Activated CD4-positive, alpha-beta T cell treated with anti-CD3 and anti-CD28 coated beads, Interleukin-2, amount 10 ng/mL, durations not matched to agents 24 days and 14 days (primary cell): Measurements from ENCODE around the gene NKAIN2. TPM values are rescaled to one million over a fixed set of nuclear protein-coding genes. Genes with fewer than 3 reads are reported as not detected.
"Not testable (repeated sequence)": the region's sequence is repeated elsewhere in the genome, so short reads cannot be mapped to it uniquely, and the experiment has no call there.

Source experiments
- DNase-seq: peaks from one replicate; pipeline ENCODE4 v3.0.0; 2022
- H3K27ac Mint-ChIP-seq: one replicate; pipeline ENCODE4 v1.8.0; 2022; ENCODE audit warnings: mild to moderate bottlenecking, mixed read lengths
- H3K27me3 Mint-ChIP-seq: one replicate; pipeline ENCODE4 v1.8.0; 2022; ENCODE audit warnings: mixed read lengths
- H3K36me3 Mint-ChIP-seq: one replicate; pipeline ENCODE4 v1.8.0; 2022; ENCODE audit warnings: low read depth, mild to moderate bottlenecking, mixed read lengths
- H3K4me1 Mint-ChIP-seq: one replicate; pipeline ENCODE4 v1.8.0; 2021; ENCODE audit warnings: mixed read lengths
- H3K4me3 Mint-ChIP-seq: one replicate; pipeline ENCODE4 v1.8.0; 2022; ENCODE audit warnings: mild to moderate bottlenecking, moderate library complexity, mixed read lengths
- H3K9me3 Mint-ChIP-seq: one replicate; pipeline ENCODE4 v1.8.0; 2021; ENCODE audit warnings: mixed read lengths
- intact Hi-C: fragments of 100-400 bp; cut with micrococcal nuclease; formaldehyde crosslinking; loops from one replicate; pipeline ENCODE4 v1.15.1; 2023
- total RNA-seq: library from RNA; stranded (reverse); gene quantifications from 2 replicates; pipeline ENCODE4 v1.2.3, GENCODE V29; 2022

The NKAIN2 gene
- total RNA-seq, 1 donor from 2014 or later = not detected

- H3K9me3 Mint-ChIP-seq = no peaks in the 10 kb centered on the region
- DNase-seq = no peak
- H3K27me3 Mint-ChIP-seq = no peaks in the 10 kb centered on the region
- no peaks in the 10 kb centered on the region for H3K36me3 Mint-ChIP-seq
- H3K4me1 Mint-ChIP-seq = no peaks in the 10 kb centered on the region
- intact Hi-C loops = no loop called here
- H3K4me3 Mint-ChIP-seq = no peak overlapping the region
- no peak overlapping the region for H3K27ac Mint-ChIP-seq
Measured at GRCh38 chr6:123980311-123980710, 176.6 kb downstream of the NKAIN2 start.

DNA sequence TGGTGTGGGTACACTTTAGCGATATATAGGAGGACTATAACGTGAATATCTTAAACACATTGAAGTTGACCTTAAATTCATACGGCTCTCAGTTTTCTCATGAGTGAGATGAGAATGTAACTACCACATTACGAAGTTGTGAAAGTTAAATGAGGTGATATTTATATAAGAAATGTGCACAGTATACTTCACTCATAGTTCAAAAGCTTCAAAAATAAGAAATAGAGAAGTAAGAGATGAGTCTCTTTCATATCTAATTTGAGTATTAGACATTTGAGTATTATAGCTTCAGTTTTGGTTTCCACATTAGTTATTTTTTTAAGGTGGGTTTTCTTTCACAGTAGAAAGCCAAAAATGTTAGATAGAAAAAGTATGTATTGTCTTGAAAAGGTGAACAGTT lies 183.3 kb downstream of the NKAIN2 start:
- Mint-ChIP-seq H3K36me3 (no peaks in the 10 kb centered on the region), H3K27ac (no peak overlapping the region), H3K4me3 (no peak overlapping the region), H3K4me1 (no peaks in the 10 kb centered on the region), H3K27me3 (no peaks in the 10 kb centered on the region), H3K9me3 (no peaks in the 10 kb centered on the region)
- no peak for DNase-seq
- intact Hi-C loops = no loop called here

- intact Hi-C loops, H3K9me3 Mint-ChIP-seq, DNase-seq, H3K36me3 Mint-ChIP-seq, H3K27ac Mint-ChIP-seq, H3K4me1 Mint-ChIP-seq, H3K4me3 Mint-ChIP-seq, H3K27me3 Mint-ChIP-seq: not testable (repeated sequence)
Measured at GRCh38 chr6:123989918-123990317, 186.3 kb downstream of the NKAIN2 start.

DNA sequence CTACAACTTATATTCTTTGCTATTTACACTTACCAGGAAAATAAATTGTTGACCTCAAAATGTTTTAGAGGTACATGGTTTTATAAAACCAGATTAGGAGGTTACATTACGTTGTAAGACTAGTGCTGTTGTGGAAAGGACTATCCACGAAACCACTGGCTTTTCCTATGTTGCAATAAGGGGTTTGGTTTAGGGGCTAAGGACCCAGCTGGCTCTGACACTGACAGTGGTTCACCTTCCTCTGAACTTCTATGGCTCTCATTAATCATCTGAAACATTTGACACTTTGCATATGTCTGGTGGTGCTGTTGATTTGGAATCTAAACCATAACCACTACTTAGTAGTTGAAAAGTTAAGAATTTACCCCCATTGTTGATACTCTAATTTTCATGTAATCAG lies 186.7 kb downstream of the NKAIN2 start:
- DNase-seq = no peak
- no peaks in the 10 kb centered on the region for H3K27me3 Mint-ChIP-seq
- H3K4me1 Mint-ChIP-seq = no peaks in the 10 kb centered on the region
- no peaks in the 10 kb centered on the region for H3K36me3 Mint-ChIP-seq
- H3K9me3 Mint-ChIP-seq = no peaks in the 10 kb centered on the region
- intact Hi-C loops = no loop called here
- H3K4me3 Mint-ChIP-seq = no peak overlapping the region
- no peak overlapping the region for H3K27ac Mint-ChIP-seq

GRCh38 chr6:123994168-123994567 lies 190.5 kb downstream of the NKAIN2 start:
- intact Hi-C loops = no loop called here
- H3K9me3 Mint-ChIP-seq = no peaks in the 10 kb centered on the region
- H3K4me1 Mint-ChIP-seq = no peaks in the 10 kb centered on the region
- DNase-seq = no peak
- no peaks in the 10 kb centered on the region for H3K27me3 Mint-ChIP-seq
- no peak overlapping the region for H3K27ac Mint-ChIP-seq
- H3K36me3 Mint-ChIP-seq = no peaks in the 10 kb centered on the region
- no peak overlapping the region for H3K4me3 Mint-ChIP-seq

- no peaks in the 10 kb centered on the region for H3K9me3 Mint-ChIP-seq
- H3K27me3 Mint-ChIP-seq = no peaks in the 10 kb centered on the region
- DNase-seq = no peak
- no peaks in the 10 kb centered on the region for H3K4me1 Mint-ChIP-seq
- no peak overlapping the region for H3K27ac Mint-ChIP-seq
- H3K4me3 Mint-ChIP-seq = no peak overlapping the region
- intact Hi-C loops = no loop called here
- H3K36me3 Mint-ChIP-seq = no peaks in the 10 kb centered on the region
Measured at GRCh38 chr6:123994891-123995635, 191.4 kb downstream of the NKAIN2 start.

DNA sequence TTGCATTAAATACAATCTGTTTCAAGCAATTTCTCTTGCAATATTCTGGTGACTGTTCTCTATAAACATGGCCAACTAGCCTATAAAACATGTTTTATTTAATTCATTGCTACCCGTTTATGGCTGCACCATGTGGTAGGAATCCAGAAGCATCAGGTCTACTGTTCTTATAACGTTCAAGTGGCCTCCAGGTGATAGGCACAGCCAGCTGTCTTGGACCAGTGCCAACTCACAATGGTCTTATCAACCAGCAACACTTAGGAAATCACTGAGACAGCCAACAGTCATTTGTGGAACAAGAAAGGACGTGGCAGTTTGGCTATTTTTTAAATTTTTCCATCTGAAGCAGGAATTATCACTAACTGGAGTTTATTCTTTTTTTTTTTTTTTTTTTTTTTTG lies 193.6 kb downstream of the NKAIN2 start:
- Mint-ChIP-seq H3K27ac (no peak overlapping the region), H3K9me3 (no peaks in the 10 kb centered on the region), H3K36me3 (no peaks in the 10 kb centered on the region), H3K4me1 (no peaks in the 10 kb centered on the region), H3K27me3 (no peaks in the 10 kb centered on the region), H3K4me3 (no peak overlapping the region)
- intact Hi-C loops = no loop called here
- no peak for DNase-seq

GRCh38 chr6:124002377-124003081 lies 198.9 kb downstream of the NKAIN2 start:
- Mint-ChIP-seq H3K36me3 (no peaks in the 10 kb centered on the region), H3K9me3 (no peaks in the 10 kb centered on the region), H3K4me1 (no peaks in the 10 kb centered on the region), H3K27ac (no peak overlapping the region), H3K4me3 (no peak overlapping the region), H3K27me3 (no peaks in the 10 kb centered on the region)
- intact Hi-C loops = no loop called here
- no peak for DNase-seq

- H3K27me3 Mint-ChIP-seq = no peaks in the 10 kb centered on the region
Measured at GRCh38 chr6:124007266-124007665, 203.6 kb downstream of the NKAIN2 start.

GRCh38 chr6:124008000-124008987 lies 204.6 kb downstream of the NKAIN2 start:
- Mint-ChIP-seq H3K27me3 (no peaks in the 10 kb centered on the region), H3K4me3 (no peak overlapping the region)

More at GRCh38 chr6:124007266-124007665, 203.6 kb downstream of the NKAIN2 start:
- Mint-ChIP-seq H3K9me3 (no peaks in the 10 kb centered on the region), H3K27ac (no peak overlapping the region), H3K4me1 (no peaks in the 10 kb centered on the region), H3K36me3 (no peaks in the 10 kb centered on the region), H3K4me3 (no peak overlapping the region)
- no peak for DNase-seq
- intact Hi-C loops = no loop called here

GRCh38 chr6:124008988-124009765 lies 205.5 kb downstream of the NKAIN2 start:
- Mint-ChIP-seq H3K4me3 (no peak overlapping the region), H3K27ac (no peak overlapping the region), H3K36me3 (no peaks in the 10 kb centered on the region), H3K4me1 (no peaks in the 10 kb centered on the region), H3K27me3 (no peaks in the 10 kb centered on the region), H3K9me3 (no peaks in the 10 kb centered on the region)
- no peak for DNase-seq
- intact Hi-C loops = no loop called here

More at GRCh38 chr6:124008000-124008987, 204.6 kb downstream of the NKAIN2 start:
- intact Hi-C loops = no loop called here
- Mint-ChIP-seq H3K27ac (no peak overlapping the region), H3K36me3 (no peaks in the 10 kb centered on the region), H3K4me1 (no peaks in the 10 kb centered on the region), H3K9me3 (no peaks in the 10 kb centered on the region)
- no peak for DNase-seq

GRCh38 chr6:124010574-124010973 lies 206.9 kb downstream of the NKAIN2 start:
- Mint-ChIP-seq H3K9me3 (no peaks in the 10 kb centered on the region), H3K27me3 (no peaks in the 10 kb centered on the region), H3K27ac (no peak overlapping the region), H3K4me1 (no peaks in the 10 kb centered on the region), H3K4me3 (no peak overlapping the region), H3K36me3 (no peaks in the 10 kb centered on the region)
- intact Hi-C loops = no loop called here
- DNase-seq = no peak

GRCh38 chr6:124011180-124011579 lies 207.5 kb downstream of the NKAIN2 start:
- intact Hi-C loops = no loop called here
- Mint-ChIP-seq H3K27ac (no peak overlapping the region), H3K4me1 (no peaks in the 10 kb centered on the region), H3K9me3 (no peaks in the 10 kb centered on the region), H3K36me3 (no peaks in the 10 kb centered on the region), H3K27me3 (no peaks in the 10 kb centered on the region), H3K4me3 (no peak overlapping the region)
- DNase-seq = no peak
